ENCODE measurements around the gene MAP1LC3B.
A peak's percentile ranks its signal among the peaks of the same experiment; 100 is the strongest.
"Not testable (repeated sequence)": the region's sequence is repeated elsewhere in the genome, so short reads cannot be mapped to it uniquely, and the experiment has no call there.

MAP1LC3B gene

GRCh38 chr16:87361916-87362619 is 30.1 kb upstream of the MAP1LC3B start:
- no peak for DNase-seq

- DNase-seq: not testable (repeated sequence)
Measured at GRCh38 chr16:87362828-87363559, 29.1 kb upstream of the MAP1LC3B start.

- DNase-seq: no peak
Measured at GRCh38 chr16:87363771-87364455, 28.2 kb upstream of the MAP1LC3B start.

- no peak for DNase-seq
Measured at GRCh38 chr16:87365021-87365713, 27.0 kb upstream of the MAP1LC3B start.

GRCh38 chr16:87366288-87366687 is 25.8 kb upstream of the MAP1LC3B start:
- DNase-seq: no peak

GRCh38 chr16:87366930-87367329 is 25.2 kb upstream of the MAP1LC3B start:
- no peak for DNase-seq

- DNase-seq: no peak
Measured at GRCh38 chr16:87367529-87367928, 24.6 kb upstream of the MAP1LC3B start.

GRCh38 chr16:87368029-87368770 is 23.9 kb upstream of the MAP1LC3B start:
- DNase-seq: no peak

GRCh38 chr16:87369117-87369765 is 22.9 kb upstream of the MAP1LC3B start:
- no peak for DNase-seq

- DNase-seq: no peak
Measured at GRCh38 chr16:87369796-87370719, 22.1 kb upstream of the MAP1LC3B start.

GRCh38 chr16:87371261-87371866 is 20.8 kb upstream of the MAP1LC3B start:
- DNase-seq: no peak

- no peak for DNase-seq
Measured at GRCh38 chr16:87372305-87372704, 19.8 kb upstream of the MAP1LC3B start.

GRCh38 chr16:87374313-87374712 is 17.8 kb upstream of the MAP1LC3B start:
- no peak for DNase-seq

GRCh38 chr16:87375426-87376135 is 16.6 kb upstream of the MAP1LC3B start:
- DNase-seq: peak; percentile 35

GRCh38 chr16:87376660-87377059 is 15.5 kb upstream of the MAP1LC3B start:
- DNase-seq: no peak

GRCh38 chr16:87379312-87379752 is 12.8 kb upstream of the MAP1LC3B start:
- not testable (repeated sequence) for DNase-seq

- no peak for DNase-seq
Measured at GRCh38 chr16:87380403-87380802, 11.7 kb upstream of the MAP1LC3B start.

GRCh38 chr16:87380881-87381280 is 11.3 kb upstream of the MAP1LC3B start:
- no peak for DNase-seq

GRCh38 chr16:87382023-87382785 is 9.9 kb upstream of the MAP1LC3B start:
- no peak for DNase-seq

Data from EL (cell line).